Measurements from ENCODE around the gene PAK2.
"Not testable (repeated sequence)": the region's sequence is repeated elsewhere in the genome, so short reads cannot be mapped to it uniquely, and the experiment has no call there.

PAK2 gene

GRCh38 chr3:196849180-196849741 lies 109.6 kb downstream of the PAK2 start:
- DNase-seq = no peak

- DNase-seq = not testable (repeated sequence)
These were observed 123.3 kb downstream of the PAK2 start for GRCh38 chr3:196863000-196863399.

GRCh38 chr3:196867155-196867506 lies 127.5 kb downstream of the PAK2 start:
- DNase-seq = no peak

GRCh38 chr3:196867507-196868296 lies 128.0 kb downstream of the PAK2 start, which contains the start of gene SENP5:
TSS of gene SENP5 (plus strand) at chr3:196867920. CDS start at chr3:196885182, 17,262 bp downstream.
- DNase-seq = peak; percentile 90

DNA sequence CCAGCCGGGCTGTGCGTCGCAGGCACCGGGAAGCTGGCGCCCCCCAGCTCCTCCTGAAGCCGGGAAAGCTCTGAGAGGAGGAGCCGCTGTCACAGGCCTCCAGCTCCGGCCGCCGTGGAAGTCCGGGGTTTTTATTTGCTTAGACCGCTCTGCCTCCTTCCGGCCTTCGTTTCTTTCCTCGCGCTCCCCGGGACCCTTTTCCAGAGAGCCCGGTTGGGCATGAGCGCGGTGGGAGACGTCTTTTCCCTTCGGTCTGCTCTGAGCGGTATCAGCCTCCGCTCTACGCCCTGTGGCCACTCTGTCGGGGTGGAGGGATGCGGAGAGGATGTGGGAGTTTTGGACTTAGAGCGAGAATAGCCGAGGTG lies 128.6 kb downstream of the PAK2 start:
- DNase-seq = peak; percentile 15

GRCh38 chr3:196872316-196872715 lies 132.7 kb downstream of the PAK2 start:
- no peak for DNase-seq

GRCh38 chr3:196874511-196875094 lies 134.9 kb downstream of the PAK2 start:
- DNase-seq = not testable (repeated sequence)

- no peak for DNase-seq
These were observed 135.6 kb downstream of the PAK2 start for GRCh38 chr3:196875258-196875657.

Measured in activated naive CD4-positive, alpha-beta T cell treated with anti-CD3 and anti-CD28 coated beads, Interleukin-2, amount 50 U/mL, for 16 hours (primary cell).